ENCODE results near the gene CEP76.

CEP76 gene

DNA sequence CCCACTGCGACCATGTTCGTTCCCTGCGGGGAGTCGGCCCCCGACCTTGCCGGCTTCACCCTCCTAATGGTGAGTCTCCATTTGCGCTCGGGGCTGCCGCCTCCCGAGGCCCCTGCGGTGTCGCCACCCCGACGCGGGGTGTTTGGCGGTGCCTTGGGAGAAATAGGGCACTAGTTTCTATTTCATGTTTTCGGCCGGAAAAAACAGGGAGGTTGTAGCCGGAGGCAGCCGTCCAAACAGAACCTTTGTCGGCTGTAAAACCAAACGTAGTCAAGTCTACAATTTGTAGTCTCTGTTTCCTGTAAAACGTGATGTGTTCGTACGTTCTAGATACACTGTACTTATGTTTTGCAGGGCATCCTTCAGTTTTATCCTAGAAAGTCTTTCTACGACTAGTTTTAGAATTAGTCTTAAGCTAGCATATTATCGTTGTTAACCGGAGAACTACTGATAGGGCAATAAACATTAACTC, 609 bp upstream of the CEP76 start:
- Histone ChIP-seq H3K27me3 (ENCODE audit: control insufficient read depth in 1 of 2, insufficient read depth in 2 of 2, low read length in 2 of 2) (no peaks in the 10 kb centered on the region), H3K4me3 (ENCODE audit: low read length in 2 of 2) (peak overlapping the region; percentile 75 to 91), H3K9me3 (ENCODE audit: control insufficient read depth in 2 of 2, low read length in 2 of 2) (no peaks in the 10 kb centered on the region), H3K27ac (ENCODE audit: low read length) (peak overlapping the region; percentile 94), H3K4me1 (ENCODE audit: control insufficient read depth, insufficient read depth, low read length) (peaks cover 15% of the 10 kb centered on the region), H3K9ac (ENCODE audit: low read length in 2 of 2) (peak overlapping the region; percentile 74 to 94), H3K36me3 (ENCODE audit: control insufficient read depth in 2 of 2, insufficient read depth in 2 of 2, low read length in 2 of 2) (peaks cover 8 to 18% of the 10 kb centered on the region in 2 donors)

DNA sequence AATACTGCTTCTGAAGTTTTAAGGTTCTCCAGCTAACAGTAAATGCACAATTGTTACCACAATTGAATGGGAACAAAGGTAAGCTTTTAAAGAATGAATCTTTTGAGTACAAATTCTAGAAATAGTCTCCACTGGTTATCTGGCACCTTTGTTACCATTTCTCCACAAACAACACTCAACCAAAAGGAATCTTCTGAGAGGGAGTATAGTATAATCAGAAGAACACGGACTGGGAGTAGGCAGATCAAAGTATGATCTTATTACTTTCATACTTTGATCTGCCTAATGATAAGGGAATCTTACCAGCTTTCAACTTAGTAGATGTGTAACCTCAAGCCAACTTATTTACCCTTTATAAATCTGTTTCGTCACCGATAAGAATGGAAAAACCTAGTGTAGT, 1.4 kb downstream of the CEP76 start:
- Histone ChIP-seq H3K27ac (ENCODE audit: low read length) (no peak overlapping the region), H3K4me1 (ENCODE audit: control insufficient read depth, insufficient read depth, low read length) (peaks cover 15% of the 10 kb centered on the region), H3K36me3 (ENCODE audit: control insufficient read depth in 2 of 2, insufficient read depth in 2 of 2, low read length in 2 of 2) (peaks cover 3 to 8% of the 10 kb centered on the region in 2 donors), H3K4me3 (ENCODE audit: low read length in 2 of 2) (peak overlapping the region; percentile 75 to 91), H3K9me3 (ENCODE audit: control insufficient read depth in 2 of 2, low read length in 2 of 2) (no peaks in the 10 kb centered on the region), H3K27me3 (ENCODE audit: control insufficient read depth in 1 of 2, insufficient read depth in 2 of 2, low read length in 2 of 2) (no peaks in the 10 kb centered on the region), H3K9ac (ENCODE audit: low read length in 2 of 2) (no peak overlapping the region)

DNA sequence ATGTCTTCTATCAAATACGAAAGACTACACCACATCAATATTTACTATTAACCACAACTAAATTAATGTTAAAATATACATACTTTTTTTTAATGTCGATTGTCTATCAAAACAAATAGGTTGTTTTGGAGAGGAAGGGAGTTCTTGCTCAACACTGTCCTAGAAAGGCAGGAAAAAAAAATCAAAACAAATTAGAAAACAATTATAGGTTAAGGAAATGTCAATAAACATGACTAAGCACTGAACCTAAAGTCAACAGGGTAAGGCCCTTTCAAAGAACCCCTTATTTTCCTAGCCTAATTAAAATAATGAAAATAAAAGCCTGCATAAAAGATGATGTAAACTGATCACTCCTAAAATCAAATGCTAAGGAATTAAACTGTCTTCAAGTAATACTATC, 2.8 kb downstream of the CEP76 start:
- Histone ChIP-seq H3K9ac (ENCODE audit: low read length in 2 of 2) (no peak overlapping the region), H3K4me1 (ENCODE audit: control insufficient read depth, insufficient read depth, low read length) (peaks cover 12% of the 10 kb centered on the region), H3K27me3 (ENCODE audit: control insufficient read depth in 1 of 2, insufficient read depth in 2 of 2, low read length in 2 of 2) (no peaks in the 10 kb centered on the region), H3K27ac (ENCODE audit: low read length) (no peak overlapping the region), H3K9me3 (ENCODE audit: control insufficient read depth in 2 of 2, low read length in 2 of 2) (no peaks in the 10 kb centered on the region), H3K4me3 (ENCODE audit: low read length in 2 of 2) (no peak overlapping the region), H3K36me3 (ENCODE audit: control insufficient read depth in 2 of 2, insufficient read depth in 2 of 2, low read length in 2 of 2) (peaks cover 3 to 5% of the 10 kb centered on the region in 2 donors)

DNA sequence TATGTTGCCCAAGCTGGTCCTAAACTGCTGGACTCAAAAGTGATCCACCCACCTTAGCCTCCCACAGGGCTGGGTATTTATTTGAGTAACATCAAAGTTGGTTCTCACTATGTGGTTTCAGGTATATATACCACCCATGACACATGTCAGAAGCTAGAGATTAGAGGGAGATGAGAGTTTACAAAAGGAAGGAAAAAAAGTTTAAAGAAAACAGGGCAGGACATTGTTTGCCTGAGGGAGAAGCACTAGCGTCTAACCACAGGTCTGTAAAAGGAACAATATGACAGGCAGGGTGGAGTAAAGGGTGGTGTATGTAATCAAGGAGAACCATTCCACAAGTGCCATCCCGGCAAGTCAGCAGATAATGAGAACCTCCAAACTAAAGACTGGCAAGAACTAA, 8.5 kb downstream of the CEP76 start:
- Histone ChIP-seq H3K9me3 (ENCODE audit: control insufficient read depth in 2 of 2, low read length in 2 of 2) (no peaks in the 10 kb centered on the region), H3K27ac (ENCODE audit: low read length) (no peak overlapping the region), H3K27me3 (ENCODE audit: control insufficient read depth in 1 of 2, insufficient read depth in 2 of 2, low read length in 2 of 2) (no peaks in the 10 kb centered on the region), H3K4me1 (ENCODE audit: control insufficient read depth, insufficient read depth, low read length) (no peaks in the 10 kb centered on the region), H3K36me3 (ENCODE audit: control insufficient read depth in 2 of 2, insufficient read depth in 2 of 2, low read length in 2 of 2) (peaks cover 3 to 5% of the 10 kb centered on the region in 2 donors), H3K4me3 (ENCODE audit: low read length in 2 of 2) (no peak overlapping the region), H3K9ac (ENCODE audit: low read length in 2 of 2) (no peak overlapping the region)

DNA sequence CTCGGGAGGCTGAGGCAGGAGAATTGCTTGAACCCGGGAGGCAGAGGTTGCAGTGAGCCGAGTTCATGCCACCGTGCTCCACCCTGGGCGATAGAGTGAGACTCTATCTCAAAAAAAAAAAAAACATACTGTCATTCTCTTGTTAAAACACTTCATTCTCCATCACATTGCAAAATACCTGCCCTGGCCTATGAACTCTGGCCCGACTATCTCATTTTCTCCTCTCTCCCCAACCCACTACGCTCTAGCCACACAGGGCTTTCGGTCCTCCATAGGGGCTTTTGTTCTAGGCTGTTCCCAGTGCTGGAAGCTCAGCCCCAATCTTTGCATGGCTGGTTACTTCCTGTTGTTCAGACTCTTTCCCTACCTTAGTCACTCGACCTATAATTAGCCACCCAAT, 10.3 kb downstream of the CEP76 start:
- no peaks in the 10 kb centered on the region for H3K9me3 ChIP-seq (ENCODE audit: control insufficient read depth in 2 of 2, low read length in 2 of 2)
- H3K27ac ChIP-seq (ENCODE audit: low read length) = no peak overlapping the region
- no peaks in the 10 kb centered on the region for H3K36me3 ChIP-seq (ENCODE audit: control insufficient read depth in 2 of 2, insufficient read depth in 2 of 2, low read length in 2 of 2)
- no peak overlapping the region for H3K4me3 ChIP-seq (ENCODE audit: low read length in 2 of 2)
- H3K9ac ChIP-seq (ENCODE audit: low read length in 2 of 2) = no peak overlapping the region
- H3K27me3 ChIP-seq (ENCODE audit: control insufficient read depth in 1 of 2, insufficient read depth in 2 of 2, low read length in 2 of 2) = no peaks in the 10 kb centered on the region
- H3K4me1 ChIP-seq (ENCODE audit: control insufficient read depth, insufficient read depth, low read length) = no peaks in the 10 kb centered on the region

DNA sequence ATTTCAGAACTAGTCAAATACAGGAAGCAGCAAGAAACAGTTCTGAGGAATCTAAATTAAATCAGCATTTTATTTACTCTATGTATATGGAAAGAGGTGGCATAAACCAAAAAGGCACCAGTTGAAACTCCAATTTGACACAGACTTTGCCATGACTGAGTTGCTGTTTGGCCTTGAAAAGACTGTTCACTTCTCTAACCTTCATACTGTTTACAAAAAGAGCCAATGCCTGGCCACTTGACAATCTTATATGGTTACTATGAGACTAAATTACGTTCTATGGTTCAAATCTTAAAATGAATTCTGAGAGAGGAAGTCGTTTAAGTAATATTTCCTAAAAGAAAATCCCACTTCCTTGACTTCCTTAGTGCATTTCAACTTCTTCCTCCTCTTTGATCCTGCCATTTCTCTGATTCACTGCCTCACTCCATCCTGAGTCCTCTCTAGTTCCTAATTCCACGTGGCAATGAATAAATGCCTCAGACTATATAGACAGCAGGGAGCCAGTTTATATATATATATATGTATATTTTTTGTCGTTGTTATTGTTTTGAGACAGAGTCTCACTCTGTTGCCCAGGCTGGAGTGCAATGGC, 13.2 kb downstream of the CEP76 start:
- Histone ChIP-seq H3K27ac (ENCODE audit: low read length) (no peak overlapping the region), H3K9ac (ENCODE audit: low read length in 2 of 2) (no peak overlapping the region), H3K4me1 (ENCODE audit: control insufficient read depth, insufficient read depth, low read length) (no peaks in the 10 kb centered on the region), H3K4me3 (ENCODE audit: low read length in 2 of 2) (no peak overlapping the region), H3K36me3 (ENCODE audit: control insufficient read depth in 2 of 2, insufficient read depth in 2 of 2, low read length in 2 of 2) (peaks cover 0 to 2% of the 10 kb centered on the region in 2 donors), H3K9me3 (ENCODE audit: control insufficient read depth in 2 of 2, low read length in 2 of 2) (no peaks in the 10 kb centered on the region), H3K27me3 (ENCODE audit: control insufficient read depth in 1 of 2, insufficient read depth in 2 of 2, low read length in 2 of 2) (no peaks in the 10 kb centered on the region)

DNA sequence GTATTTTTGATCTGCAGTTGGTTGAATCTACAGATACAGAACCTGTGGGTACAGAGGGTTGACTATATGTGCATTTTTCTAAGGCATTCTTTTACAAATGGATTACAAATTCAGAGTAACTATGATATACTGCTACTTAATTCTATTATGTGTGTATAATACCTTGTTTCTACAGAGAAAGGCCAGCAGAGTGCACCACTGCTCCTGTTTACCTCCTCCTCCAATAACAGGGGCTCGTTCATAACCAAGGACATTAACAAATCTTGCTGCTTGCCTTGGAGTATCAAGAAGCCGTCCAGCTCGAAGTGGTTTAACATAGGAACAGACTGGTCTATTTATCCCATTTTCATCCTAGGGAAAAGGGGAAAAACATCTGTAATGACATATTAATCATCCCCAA, 16.4 kb downstream of the CEP76 start:
- Histone ChIP-seq H3K27me3 (ENCODE audit: control insufficient read depth in 1 of 2, insufficient read depth in 2 of 2, low read length in 2 of 2) (no peaks in the 10 kb centered on the region), H3K27ac (ENCODE audit: low read length) (no peak overlapping the region), H3K36me3 (ENCODE audit: control insufficient read depth in 2 of 2, insufficient read depth in 2 of 2, low read length in 2 of 2) (peaks cover 0 to 2% of the 10 kb centered on the region in 2 donors), H3K4me1 (ENCODE audit: control insufficient read depth, insufficient read depth, low read length) (no peaks in the 10 kb centered on the region), H3K4me3 (ENCODE audit: low read length in 2 of 2) (no peak overlapping the region), H3K9me3 (ENCODE audit: control insufficient read depth in 2 of 2, low read length in 2 of 2) (no peaks in the 10 kb centered on the region), H3K9ac (ENCODE audit: low read length in 2 of 2) (no peak overlapping the region)

DNA sequence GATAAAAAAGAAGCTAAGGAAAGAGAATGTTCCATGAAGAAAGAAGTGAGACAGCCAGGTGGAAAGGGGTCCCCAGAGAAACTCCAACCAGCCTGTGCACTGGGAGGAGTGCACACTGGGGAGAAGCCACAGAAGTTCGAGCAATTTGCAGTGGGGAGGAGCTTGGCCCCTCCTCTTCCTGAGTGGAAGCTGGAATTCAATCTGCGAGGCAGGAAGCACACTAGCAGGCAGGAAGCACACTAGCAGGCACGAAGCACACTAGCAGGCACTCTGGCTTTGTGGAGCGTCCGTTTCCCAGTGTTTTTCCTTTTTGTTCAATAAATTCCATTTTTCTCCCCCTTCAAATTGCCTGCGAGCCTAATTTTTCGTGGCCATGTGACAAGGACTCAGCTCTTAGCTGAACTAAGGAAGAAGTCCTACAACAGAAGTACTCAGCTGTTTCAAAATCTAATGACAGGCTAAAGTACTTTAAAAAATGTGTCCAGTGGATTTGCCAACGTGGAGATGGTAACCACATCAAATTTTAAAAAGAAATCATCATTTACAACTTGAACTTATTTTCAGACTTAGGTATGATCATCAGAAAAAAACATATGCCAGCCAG, 23.2 kb downstream of the CEP76 start:
- Histone ChIP-seq H3K4me3 (ENCODE audit: low read length in 2 of 2) (peak overlapping the region; percentile 51 to 57), H3K9ac (ENCODE audit: low read length in 2 of 2) (peak overlapping the region; percentile 37 to 60), H3K27me3 (ENCODE audit: control insufficient read depth in 1 of 2, insufficient read depth in 2 of 2, low read length in 2 of 2) (no peaks in the 10 kb centered on the region), H3K9me3 (ENCODE audit: control insufficient read depth in 2 of 2, low read length in 2 of 2) (no peaks in the 10 kb centered on the region), H3K4me1 (ENCODE audit: control insufficient read depth, insufficient read depth, low read length) (no peaks in the 10 kb centered on the region), H3K36me3 (ENCODE audit: control insufficient read depth in 2 of 2, insufficient read depth in 2 of 2, low read length in 2 of 2) (peaks cover 2 to 6% of the 10 kb centered on the region in 2 donors), H3K27ac (ENCODE audit: low read length) (peak overlapping the region; percentile 62)

DNA sequence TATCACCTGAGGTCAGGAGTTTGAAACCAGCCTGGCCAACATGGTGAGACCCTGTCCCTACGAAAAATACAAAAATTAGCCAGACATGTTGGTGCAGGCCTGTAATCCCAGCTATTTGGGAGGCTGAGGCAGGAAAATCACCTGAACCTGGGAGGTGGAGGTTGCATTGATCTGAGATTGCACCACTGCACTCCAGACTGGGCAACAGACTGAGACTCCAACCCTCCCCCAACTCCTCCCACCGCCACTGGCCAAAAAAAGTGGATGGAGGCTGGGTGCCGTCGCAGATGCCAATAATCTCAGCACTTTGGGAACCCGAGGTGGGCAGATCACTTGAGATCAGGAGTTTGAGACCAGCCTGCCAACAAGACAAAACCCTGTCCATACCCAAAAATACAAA, 34.5 kb downstream of the CEP76 start:
- Histone ChIP-seq H3K27ac (ENCODE audit: low read length) (no peak overlapping the region), H3K27me3 (ENCODE audit: control insufficient read depth in 1 of 2, insufficient read depth in 2 of 2, low read length in 2 of 2) (no peaks in the 10 kb centered on the region), H3K9ac (ENCODE audit: low read length in 2 of 2) (no peak overlapping the region), H3K9me3 (ENCODE audit: control insufficient read depth in 2 of 2, low read length in 2 of 2) (no peaks in the 10 kb centered on the region), H3K4me3 (ENCODE audit: low read length in 2 of 2) (no peak overlapping the region), H3K4me1 (ENCODE audit: control insufficient read depth, insufficient read depth, low read length) (no peaks in the 10 kb centered on the region), H3K36me3 (ENCODE audit: control insufficient read depth in 2 of 2, insufficient read depth in 2 of 2, low read length in 2 of 2) (peaks cover 0 to 3% of the 10 kb centered on the region in 2 donors)

DNA sequence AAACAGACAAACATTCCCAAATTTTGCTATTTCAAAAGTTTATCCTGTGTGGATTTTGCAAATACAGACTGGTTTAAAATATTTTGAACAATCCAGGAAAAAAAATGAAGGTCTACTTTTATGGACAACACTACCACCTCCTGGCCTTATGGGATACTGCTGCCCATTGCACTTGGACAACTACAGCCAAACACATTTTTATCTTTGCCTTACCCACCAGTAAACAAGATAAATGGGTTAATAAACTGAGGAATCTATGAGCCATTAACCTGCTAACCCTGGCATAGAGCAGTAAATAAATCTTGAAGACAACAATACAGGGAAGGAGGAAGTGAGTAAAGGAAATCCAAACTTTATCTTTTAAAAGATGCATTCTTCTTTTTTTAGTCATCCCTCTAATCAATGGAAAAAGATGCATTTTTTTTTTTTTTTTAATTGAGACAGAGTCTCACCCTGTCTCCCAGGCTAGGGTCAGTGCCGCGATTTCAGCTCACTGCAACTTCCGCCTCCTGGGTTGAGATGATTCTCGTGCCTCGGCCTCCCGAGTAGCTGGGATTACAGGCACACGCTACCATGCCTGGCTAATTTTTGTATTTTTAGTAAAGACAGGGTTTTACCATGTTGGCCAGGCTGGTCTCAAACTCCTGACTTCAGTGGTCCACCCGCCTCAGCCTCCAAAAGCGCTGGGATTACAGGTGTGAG, 42.5 kb downstream of the CEP76 start:
- Histone ChIP-seq H3K27ac (ENCODE audit: low read length) (no peak overlapping the region), H3K27me3 (ENCODE audit: control insufficient read depth in 1 of 2, insufficient read depth in 2 of 2, low read length in 2 of 2) (no peaks in the 10 kb centered on the region), H3K4me1 (ENCODE audit: control insufficient read depth, insufficient read depth, low read length) (peaks cover 4% of the 10 kb centered on the region), H3K36me3 (ENCODE audit: control insufficient read depth in 2 of 2, insufficient read depth in 2 of 2, low read length in 2 of 2) (peaks cover 0 to 2% of the 10 kb centered on the region in 2 donors), H3K9me3 (ENCODE audit: control insufficient read depth in 2 of 2, low read length in 2 of 2) (no peaks in the 10 kb centered on the region), H3K4me3 (ENCODE audit: low read length in 2 of 2) (no peak overlapping the region), H3K9ac (ENCODE audit: low read length in 2 of 2) (no peak overlapping the region)
